ENCODE measurements around the gene TMEM125. TPM values are rescaled to one million over a fixed set of nuclear protein-coding genes. Genes with fewer than 3 reads are reported as not detected.

The TMEM125 gene
- total RNA-seq, 1 donor from 2014 or later = 41.1 TPM

DNA sequence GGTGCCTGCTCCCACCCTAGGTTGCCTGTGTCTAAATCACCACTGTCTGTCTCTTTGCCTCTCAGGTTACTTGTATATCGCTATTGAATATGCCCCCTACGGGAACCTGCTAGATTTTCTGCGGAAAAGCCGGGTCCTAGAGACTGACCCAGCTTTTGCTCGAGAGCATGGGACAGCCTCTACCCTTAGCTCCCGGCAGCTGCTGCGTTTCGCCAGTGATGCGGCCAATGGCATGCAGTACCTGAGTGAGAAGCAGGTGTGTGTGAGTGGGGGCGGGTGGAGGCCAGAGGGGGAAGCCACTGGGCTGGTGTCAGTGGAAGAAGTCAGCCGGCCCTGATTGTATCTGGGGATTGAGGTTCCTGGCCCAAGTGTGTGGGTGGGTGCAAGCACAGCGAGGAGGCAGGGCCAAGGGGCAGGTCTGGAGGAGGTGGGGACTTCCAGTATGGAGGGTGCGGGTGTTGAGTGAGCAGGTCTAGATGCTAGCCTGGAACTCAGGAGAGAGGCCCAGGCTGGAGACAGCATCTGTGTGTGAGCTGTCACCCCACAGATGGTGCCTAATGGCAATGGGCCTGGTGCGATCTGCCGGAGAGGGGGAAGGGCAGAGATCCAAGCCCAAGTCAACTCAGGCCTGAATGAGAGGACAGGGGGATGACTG lies 48.2 kb downstream of the TMEM125 start:
- Mint-ChIP-seq H3K4me3 (ENCODE audit: low read depth) (no peak overlapping the region), H3K27ac (no peak overlapping the region), H3K36me3 (ENCODE audit: insufficient read depth) (no peaks in the 10 kb centered on the region), H3K9me3 (ENCODE audit: low read depth) (no peaks in the 10 kb centered on the region), H3K27me3 (peaks cover 4% of the 10 kb centered on the region), H3K4me1 (ENCODE audit: low read depth) (peaks cover 3% of the 10 kb centered on the region)
- no peak for DNase-seq (ENCODE audit: low spot score, unreplicated experiment)
- TF ChIP-seq CTCF (IDR thresholded peaks at IDR 0.05; ENCODE audit: unreplicated experiment) = no peak

DNA sequence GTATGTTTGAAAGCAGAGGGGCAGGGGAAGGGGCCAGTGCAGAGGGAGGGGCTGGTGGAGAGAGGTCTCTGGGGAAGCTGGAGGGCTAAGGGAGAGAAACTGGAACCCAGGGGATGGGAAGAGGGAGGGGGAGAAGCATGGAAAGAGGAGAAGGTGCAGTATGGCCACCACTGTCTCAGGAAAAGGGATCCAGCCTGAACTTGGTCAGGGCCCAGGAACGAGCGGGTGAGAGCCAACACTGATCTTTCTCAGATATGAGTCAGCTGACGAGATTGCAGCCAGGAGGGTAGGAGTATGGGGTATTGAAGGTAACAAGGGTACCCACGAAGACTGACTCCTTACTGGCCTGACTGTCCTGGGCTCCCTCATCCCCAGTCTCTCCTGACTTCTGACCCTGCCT lies 49.0 kb downstream of the TMEM125 start:
- TF ChIP-seq CTCF (IDR thresholded peaks at IDR 0.05; ENCODE audit: unreplicated experiment) = no peak
- no peaks in the 10 kb centered on the region for H3K36me3 Mint-ChIP-seq (ENCODE audit: insufficient read depth)
- no peak for DNase-seq (ENCODE audit: low spot score, unreplicated experiment)
- no peak overlapping the region for H3K4me3 Mint-ChIP-seq (ENCODE audit: low read depth)
- no peak overlapping the region for H3K27ac Mint-ChIP-seq
- peaks cover 4% of the 10 kb centered on the region for H3K27me3 Mint-ChIP-seq
- H3K9me3 Mint-ChIP-seq (ENCODE audit: low read depth) = no peaks in the 10 kb centered on the region
- no peaks in the 10 kb centered on the region for H3K4me1 Mint-ChIP-seq (ENCODE audit: low read depth)

DNA sequence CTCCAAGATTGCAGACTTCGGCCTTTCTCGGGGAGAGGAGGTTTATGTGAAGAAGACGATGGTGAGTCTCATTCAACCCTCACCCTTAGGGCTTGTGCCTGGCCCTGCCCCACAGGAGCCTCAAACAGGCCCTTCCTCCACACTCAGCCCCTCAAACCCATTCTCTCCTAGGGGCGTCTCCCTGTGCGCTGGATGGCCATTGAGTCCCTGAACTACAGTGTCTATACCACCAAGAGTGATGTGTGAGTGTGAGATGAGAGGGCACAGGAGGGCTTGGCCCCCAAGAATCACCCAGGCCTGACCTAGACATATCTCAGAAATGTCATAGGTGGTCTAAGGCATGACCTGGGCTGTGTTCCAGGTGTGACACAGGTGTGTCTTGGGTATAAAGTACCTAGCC lies 49.5 kb downstream of the TMEM125 start:
- no peak for DNase-seq (ENCODE audit: low spot score, unreplicated experiment)
- no peak for TF ChIP-seq CTCF (IDR thresholded peaks at IDR 0.05; ENCODE audit: unreplicated experiment)
- Mint-ChIP-seq H3K36me3 (ENCODE audit: insufficient read depth) (no peaks in the 10 kb centered on the region), H3K4me3 (ENCODE audit: low read depth) (no peak overlapping the region), H3K27me3 (peaks cover 4% of the 10 kb centered on the region), H3K27ac (no peak overlapping the region), H3K4me1 (ENCODE audit: low read depth) (no peaks in the 10 kb centered on the region), H3K9me3 (ENCODE audit: low read depth) (no peaks in the 10 kb centered on the region)

- H3K36me3 Mint-ChIP-seq (ENCODE audit: insufficient read depth) = no peaks in the 10 kb centered on the region
- no peak for TF ChIP-seq CTCF (IDR thresholded peaks at IDR 0.05; ENCODE audit: unreplicated experiment)
- no peaks in the 10 kb centered on the region for H3K4me1 Mint-ChIP-seq (ENCODE audit: low read depth)
- no peak overlapping the region for H3K27ac Mint-ChIP-seq
- peaks cover 4% of the 10 kb centered on the region for H3K27me3 Mint-ChIP-seq
- H3K9me3 Mint-ChIP-seq (ENCODE audit: low read depth) = peaks cover 2% of the 10 kb centered on the region
- DNase-seq (ENCODE audit: low spot score, unreplicated experiment) = no peak
- H3K4me3 Mint-ChIP-seq (ENCODE audit: low read depth) = no peak overlapping the region
Measured at GRCh38 chr1:43319766-43320165, 50.0 kb downstream of the TMEM125 start.

GRCh38 chr1:43321331-43321891 lies 51.6 kb downstream of the TMEM125 start:
- no peak for TF ChIP-seq CTCF (IDR thresholded peaks at IDR 0.05; ENCODE audit: unreplicated experiment)
- no peaks in the 10 kb centered on the region for H3K4me1 Mint-ChIP-seq (ENCODE audit: low read depth)
- peaks cover 8% of the 10 kb centered on the region for H3K9me3 Mint-ChIP-seq (ENCODE audit: low read depth)
- no peak overlapping the region for H3K27ac Mint-ChIP-seq
- H3K27me3 Mint-ChIP-seq = peaks cover 4% of the 10 kb centered on the region
- DNase-seq (ENCODE audit: low spot score, unreplicated experiment) = no peak
- no peaks in the 10 kb centered on the region for H3K36me3 Mint-ChIP-seq (ENCODE audit: insufficient read depth)
- no peak overlapping the region for H3K4me3 Mint-ChIP-seq (ENCODE audit: low read depth)
